Measurements from ENCODE around the gene PEBP1. TPM values are rescaled to one million over a fixed set of nuclear protein-coding genes. Genes with fewer than 3 reads are reported as not detected.

Gene PEBP1
- polyA plus RNA-seq, 2 of the 4 experiments (the other 2 are of a cell fraction): 169 to 246 TPM

GRCh38 chr12:118188690-118189371 lies 52.9 kb downstream of the PEBP1 start:
- FAIRE-seq (no peak), ATAC-seq (no peak), DNase-seq (ENCODE audit: low read depth in 1 of 2, low spot score in 1 of 2) (no peak)
- CTCF ChIA-PET: no interaction called here
- Histone ChIP-seq H3K4me1 (no peaks in the 10 kb centered on the region), H3K4me2 (no peak overlapping the region), H3K4me3 (no peak overlapping the region), H3K9me3 (no peaks in the 10 kb centered on the region), H3K27ac (no peak overlapping the region)
- 88% methylated on average over 10 of the region's 10 CpGs for WGBS (ENCODE audit: missing lambda C conversion rate)
- TF ChIP-seq JUN (IDR thresholded peaks at IDR 0.05): no peak
- no peak for TF ChIP-seq EP300 (IDR thresholded peaks at IDR 0.05)
- TF ChIP-seq PHF8 (IDR thresholded peaks at IDR 0.05; ENCODE audit: borderline replicate concordance, low read depth): no peak
- TF ChIP-seq, protein P1, sequence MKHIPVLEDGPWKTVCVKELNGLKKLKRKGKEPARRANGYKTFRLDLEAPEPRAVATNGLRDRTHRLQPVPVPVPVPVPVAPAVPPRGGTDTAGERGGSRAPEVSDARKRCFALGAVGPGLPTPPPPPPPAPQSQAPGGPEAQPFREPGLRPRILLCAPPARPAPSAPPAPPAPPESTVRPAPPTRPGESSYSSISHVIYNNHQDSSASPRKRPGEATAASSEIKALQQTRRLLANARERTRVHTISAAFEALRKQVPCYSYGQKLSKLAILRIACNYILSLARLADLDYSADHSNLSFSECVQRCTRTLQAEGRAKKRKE (CRISPR knock-in tag; IDR thresholded peaks at IDR 0.05; ENCODE audit: low read depth): no peak
- POLR2A ChIA-PET: no interaction called here

GRCh38 chr12:118189741-118190191 lies 53.8 kb downstream of the PEBP1 start:
- Histone ChIP-seq H3K9me3 (no peaks in the 10 kb centered on the region), H3K4me2 (no peak overlapping the region), H3K4me1 (no peaks in the 10 kb centered on the region), H3K4me3 (no peak overlapping the region), H3K27ac (no peak overlapping the region)
- POLR2A ChIA-PET: no interaction called here
- CTCF ChIA-PET: interaction anchor here (0.9 kb wide), 2 partner anchors 8 to 186 kb away, joined by 4 to 7 read pairs; partner anchors contain the start of gene SUDS3
- ATAC-seq (no peak), DNase-seq (ENCODE audit: low read depth in 1 of 2, low spot score in 1 of 2) (no peak), FAIRE-seq (no peak)
- TF ChIP-seq CHD2 (IDR thresholded peaks at IDR 0.05; ENCODE audit: low read length, partially characterized antibody) (no peak), FOSB (CRISPR knock-in tag; IDR thresholded peaks at IDR 0.05) (no peak), MYC (IDR thresholded peaks at IDR 0.05; ENCODE audit: borderline replicate concordance, low read length) (no peak), ZSCAN20 (CRISPR knock-in tag; IDR thresholded peaks at IDR 0.05) (no peak), MAX (IDR thresholded peaks at IDR 0.05) (no peak), POLR2AphosphoS2 (conservative IDR thresholded peaks at IDR 0.05; ENCODE audit: low read length) (no peak)
- TF ChIP-seq, protein P2, sequence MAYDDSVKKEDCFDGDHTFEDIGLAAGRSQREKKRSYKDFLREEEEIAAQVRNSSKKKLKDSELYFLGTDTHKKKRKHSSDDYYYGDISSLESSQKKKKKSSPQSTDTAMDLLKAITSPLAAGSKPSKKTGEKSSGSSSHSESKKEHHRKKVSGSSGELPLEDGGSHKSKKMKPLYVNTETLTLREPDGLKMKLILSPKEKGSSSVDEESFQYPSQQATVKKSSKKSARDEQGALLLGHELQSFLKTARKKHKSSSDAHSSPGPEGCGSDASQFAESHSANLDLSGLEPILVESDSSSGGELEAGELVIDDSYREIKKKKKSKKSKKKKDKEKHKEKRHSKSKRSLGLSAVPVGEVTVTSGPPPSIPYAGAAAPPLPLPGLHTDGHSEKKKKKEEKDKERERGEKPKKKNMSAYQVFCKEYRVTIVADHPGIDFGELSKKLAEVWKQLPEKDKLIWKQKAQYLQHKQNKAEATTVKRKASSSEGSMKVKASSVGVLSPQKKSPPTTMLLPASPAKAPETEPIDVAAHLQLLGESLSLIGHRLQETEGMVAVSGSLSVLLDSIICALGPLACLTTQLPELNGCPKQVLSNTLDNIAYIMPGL (CRISPR knock-in tag; IDR thresholded peaks at IDR 0.05; ENCODE audit: borderline replicate concordance): no peak
- 89% methylated on average over 14 of the region's 14 CpGs for WGBS (ENCODE audit: missing lambda C conversion rate)

GRCh38 chr12:118190266-118190665 lies 54.3 kb downstream of the PEBP1 start:
- H3K9me3 ChIP-seq: no peaks in the 10 kb centered on the region
- POLR2A ChIA-PET: no interaction called here
- no peak overlapping the region for H3K4me3 ChIP-seq
- CTCF ChIA-PET: interaction anchor here (0.9 kb wide), 2 partner anchors 9 to 186 kb away, joined by 4 to 7 read pairs; partner anchors contain the start of gene SUDS3
- no peak overlapping the region for H3K27ac ChIP-seq
- DNase-seq (ENCODE audit: low read depth in 1 of 2, low spot score in 1 of 2) (no peak), FAIRE-seq (no peak), ATAC-seq (no peak)
- no peaks in the 10 kb centered on the region for H3K4me1 ChIP-seq
- no peak for TF ChIP-seq NR3C1 (IDR thresholded peaks at IDR 0.05)
- no peak for TF ChIP-seq POLR2AphosphoS2 (conservative IDR thresholded peaks at IDR 0.05; ENCODE audit: low read length)
- TF ChIP-seq FOSL2 (IDR thresholded peaks at IDR 0.05): no peak
- TF ChIP-seq FOSL2 (CRISPR knock-in tag; IDR thresholded peaks at IDR 0.05): no peak
- TF ChIP-seq CHD2 (IDR thresholded peaks at IDR 0.05; ENCODE audit: low read length, partially characterized antibody): no peak
- no peak for TF ChIP-seq HOXA7 (CRISPR knock-in tag; IDR thresholded peaks at IDR 0.05)
- no peak for TF ChIP-seq HEYL (CRISPR knock-in tag; IDR thresholded peaks at IDR 0.05)
- no peak for TF ChIP-seq CBX2 (IDR thresholded peaks at IDR 0.05; ENCODE audit: borderline replicate concordance, low read depth)
- TF ChIP-seq NPAS2 (CRISPR knock-in tag; IDR thresholded peaks at IDR 0.05; ENCODE audit: borderline replicate concordance): no peak
- TF ChIP-seq FOXS1 (CRISPR knock-in tag; IDR thresholded peaks at IDR 0.05): no peak
- no peak for TF ChIP-seq ESRRA (IDR thresholded peaks at IDR 0.05; ENCODE audit: borderline replicate concordance, low read length)
- no peak for TF ChIP-seq NFE2L2 (conservative IDR thresholded peaks at IDR 0.05; ENCODE audit: low read length)
- no peak for TF ChIP-seq FOSB (CRISPR knock-in tag; IDR thresholded peaks at IDR 0.05)
- TF ChIP-seq EHF (CRISPR knock-in tag; IDR thresholded peaks at IDR 0.05): no peak
- TF ChIP-seq SREBF2 (IDR thresholded peaks at IDR 0.05): no peak
- TF ChIP-seq KDM1A (IDR thresholded peaks at IDR 0.05; ENCODE audit: low read depth): no peak
- no peak overlapping the region for H3K4me2 ChIP-seq
- WGBS (ENCODE audit: missing lambda C conversion rate): 88% methylated on average over 11 of the region's 11 CpGs

Data from A549 (cell line).